Breast epithelium (tissue), 3 donors: ENCODE measurements around the gene TNS3.

ENCODE experiments used
- POLR2A ChIP-seq: fragments of 450-650 bp; IDR thresholded peaks from one replicate; pipeline ENCODE4 v1.6.1; 2016; ENCODE audit warnings: antibody characterized with exemption, mild to moderate bottlenecking, moderate library complexity
- TF ChIP-seq, protein P1 (sequence below), 3 donors: fragments of 450-650 bp; IDR thresholded peaks; one replicate each; pipeline ENCODE4 v1.5.1; 2016 to 2017; ENCODE audit warnings: antibody characterized with exemption in 3 of 3, mild to moderate bottlenecking in 3 of 3, moderate library complexity in 3 of 3

DNA sequence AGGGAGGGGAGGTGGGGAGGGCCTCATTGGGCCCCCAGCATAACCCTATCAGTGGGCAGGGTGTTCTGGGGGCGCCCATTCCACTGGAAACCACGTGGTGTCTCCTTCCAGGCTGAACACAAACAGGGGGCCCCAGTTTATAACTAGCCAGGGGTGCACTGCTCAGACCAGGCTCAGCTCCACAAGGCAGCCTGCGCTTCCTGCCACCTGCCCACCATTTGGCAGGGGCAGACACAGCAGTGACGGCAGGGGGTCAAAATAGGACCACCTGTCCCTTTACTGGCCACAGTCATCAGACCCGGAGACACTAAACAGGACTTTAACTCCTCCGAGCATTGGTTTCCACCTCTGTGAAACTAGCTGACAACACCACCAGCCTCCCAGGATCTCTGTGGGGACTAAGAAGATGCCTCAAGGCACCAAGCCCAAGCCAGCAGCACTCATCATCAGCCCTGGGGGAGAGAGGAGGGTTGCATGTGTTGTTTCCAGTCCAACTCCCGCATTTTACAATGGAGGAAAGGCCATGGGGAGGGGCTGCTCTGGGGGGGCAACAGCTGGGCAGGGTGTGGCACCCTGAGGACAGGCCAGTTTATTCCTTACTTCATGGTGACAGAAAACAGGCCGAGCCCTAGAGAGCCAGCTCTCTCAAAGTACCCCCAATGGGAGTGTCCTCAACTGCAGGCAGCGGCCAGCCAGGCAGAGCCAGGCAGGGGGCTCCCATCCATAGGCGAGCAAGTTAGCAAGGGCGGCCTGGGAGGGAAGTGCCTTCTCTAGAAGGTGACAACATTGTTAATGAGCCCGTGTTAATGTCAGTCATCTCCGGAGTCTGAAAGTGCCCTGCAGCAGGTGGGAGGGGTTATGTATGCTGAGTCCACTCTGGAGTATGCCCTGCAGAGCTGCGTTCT, 127.6 kb downstream of the TNS3 start:
- TF ChIP-seq, protein P1, sequence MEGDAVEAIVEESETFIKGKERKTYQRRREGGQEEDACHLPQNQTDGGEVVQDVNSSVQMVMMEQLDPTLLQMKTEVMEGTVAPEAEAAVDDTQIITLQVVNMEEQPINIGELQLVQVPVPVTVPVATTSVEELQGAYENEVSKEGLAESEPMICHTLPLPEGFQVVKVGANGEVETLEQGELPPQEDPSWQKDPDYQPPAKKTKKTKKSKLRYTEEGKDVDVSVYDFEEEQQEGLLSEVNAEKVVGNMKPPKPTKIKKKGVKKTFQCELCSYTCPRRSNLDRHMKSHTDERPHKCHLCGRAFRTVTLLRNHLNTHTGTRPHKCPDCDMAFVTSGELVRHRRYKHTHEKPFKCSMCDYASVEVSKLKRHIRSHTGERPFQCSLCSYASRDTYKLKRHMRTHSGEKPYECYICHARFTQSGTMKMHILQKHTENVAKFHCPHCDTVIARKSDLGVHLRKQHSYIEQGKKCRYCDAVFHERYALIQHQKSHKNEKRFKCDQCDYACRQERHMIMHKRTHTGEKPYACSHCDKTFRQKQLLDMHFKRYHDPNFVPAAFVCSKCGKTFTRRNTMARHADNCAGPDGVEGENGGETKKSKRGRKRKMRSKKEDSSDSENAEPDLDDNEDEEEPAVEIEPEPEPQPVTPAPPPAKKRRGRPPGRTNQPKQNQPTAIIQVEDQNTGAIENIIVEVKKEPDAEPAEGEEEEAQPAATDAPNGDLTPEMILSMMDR (IDR thresholded peaks at IDR 0.05) = no peak
- TF ChIP-seq POLR2A = no peak
